Measurements from ENCODE around the gene ADAM22. TPM values are rescaled to one million over a fixed set of nuclear protein-coding genes. Genes with fewer than 3 reads are reported as not detected.

ADAM22 gene
- total RNA-seq, 1 experiment from 2014 or later: 14.0 TPM

GRCh38 chr7:88018501-88018900, 84.5 kb downstream of the ADAM22 start:
- no peaks in the 10 kb centered on the region for H3K36me3 ChIP-seq (ENCODE audit: low read depth)
- H3F3A ChIP-seq (ENCODE audit: insufficient read depth, low read depth): no peaks in the 10 kb centered on the region
- no peak for DNase-seq
- CTCF ChIA-PET: no interaction called here
- no peaks in the 10 kb centered on the region for H3K79me2 ChIP-seq (ENCODE audit: low read depth)
- no peaks in the 10 kb centered on the region for H4K20me1 ChIP-seq (ENCODE audit: insufficient read depth)
- intact Hi-C loops (cut with micrococcal nuclease; ENCODE audit: unreplicated experiment): no loop called here
- H3K27ac ChIP-seq: no peak overlapping the region
- H3K9me2 ChIP-seq (ENCODE audit: insufficient read depth): no peaks in the 10 kb centered on the region
- no peak overlapping the region for H3K4me3 ChIP-seq
- TF ChIP-seq CTCF (conservative IDR thresholded peaks at IDR 0.05) (no peak), EZH2 (IDR thresholded peaks at IDR 0.05; ENCODE audit: low read depth) (no peak)
- no peaks in the 10 kb centered on the region for H3K9me3 ChIP-seq (ENCODE audit: insufficient read depth, low read depth)
- H2AFZ ChIP-seq: no peak overlapping the region
- H3K4me1 ChIP-seq (replicated peaks; ENCODE audit: insufficient read depth): no peaks in the 10 kb centered on the region
- no peaks in the 10 kb centered on the region for H3K27me3 ChIP-seq (ENCODE audit: insufficient read depth, low read depth)
- BruUV-seq (replicated peaks): no TSS peak
- H3K4me2 ChIP-seq: no peak overlapping the region
- POLR2A ChIA-PET (ENCODE audit: unreplicated experiment): no interaction called here

- DNase-seq: peak; percentile 23 to 37
- Histone ChIP-seq H4K20me1 (ENCODE audit: insufficient read depth) (no peaks in the 10 kb centered on the region), H3K4me3 (no peak overlapping the region), H3K9me2 (ENCODE audit: insufficient read depth) (no peaks in the 10 kb centered on the region), H3K9me3 (ENCODE audit: insufficient read depth, low read depth) (no peaks in the 10 kb centered on the region; the same call in 1 of the 2 replicates), H3K27me3 (ENCODE audit: insufficient read depth, low read depth) (no peaks in the 10 kb centered on the region), H3K79me2 (ENCODE audit: low read depth) (no peaks in the 10 kb centered on the region), H3K27ac (no peak overlapping the region), H3K4me1 (replicated peaks; ENCODE audit: insufficient read depth) (no peaks in the 10 kb centered on the region), H3K36me3 (ENCODE audit: low read depth) (no peaks in the 10 kb centered on the region), H3F3A (ENCODE audit: insufficient read depth, low read depth) (no peaks in the 10 kb centered on the region), H2AFZ (no peak overlapping the region), H3K4me2 (no peak overlapping the region)
- TF ChIP-seq CTCF (conservative IDR thresholded peaks at IDR 0.05): no peak
- BruUV-seq (replicated peaks): no TSS peak
- ChIA-PET POLR2A (ENCODE audit: unreplicated experiment) (no interaction called here), CTCF (no interaction called here)
- intact Hi-C loops (cut with micrococcal nuclease; ENCODE audit: unreplicated experiment): no loop called here
Observed at GRCh38 chr7:88020953-88021665, 87.1 kb downstream of the ADAM22 start.

GRCh38 chr7:88027724-88028123, 93.7 kb downstream of the ADAM22 start:
- no peaks in the 10 kb centered on the region for H4K20me1 ChIP-seq (ENCODE audit: insufficient read depth)
- BruUV-seq (replicated peaks): no TSS peak
- H3K4me2 ChIP-seq: no peak overlapping the region
- no peaks in the 10 kb centered on the region for H3K79me2 ChIP-seq (ENCODE audit: low read depth)
- no peak overlapping the region for H2AFZ ChIP-seq
- no peak overlapping the region for H3K27ac ChIP-seq
- no peaks in the 10 kb centered on the region for H3K4me1 ChIP-seq (replicated peaks; ENCODE audit: insufficient read depth)
- no peak for TF ChIP-seq CTCF (conservative IDR thresholded peaks at IDR 0.05)
- TF ChIP-seq EZH2 (IDR thresholded peaks at IDR 0.05; ENCODE audit: low read depth): no peak
- no peaks in the 10 kb centered on the region; the same call in none of the 2 replicates for H3K9me3 ChIP-seq (ENCODE audit: insufficient read depth, low read depth)
- CTCF ChIA-PET: no interaction called here
- H3K4me3 ChIP-seq: no peak overlapping the region
- no peak for DNase-seq
- POLR2A ChIA-PET (ENCODE audit: unreplicated experiment): no interaction called here
- no peaks in the 10 kb centered on the region for H3K36me3 ChIP-seq (ENCODE audit: low read depth)
- H3K27me3 ChIP-seq (ENCODE audit: insufficient read depth, low read depth): no peaks in the 10 kb centered on the region
- no peaks in the 10 kb centered on the region for H3K9me2 ChIP-seq (ENCODE audit: insufficient read depth)
- intact Hi-C loops (cut with micrococcal nuclease; ENCODE audit: unreplicated experiment): no loop called here
- no peaks in the 10 kb centered on the region for H3F3A ChIP-seq (ENCODE audit: insufficient read depth, low read depth)
